ENCODE measurements around the gene MCF2L2. TPM values are rescaled to one million over a fixed set of nuclear protein-coding genes. Genes with fewer than 3 reads are reported as not detected.

Gene MCF2L2
- total RNA-seq, 1 donor from 2014 or later, result 0.43 TPM

GRCh38 chr3:183129243-183129642 is 299.2 kb downstream of the MCF2L2 start:
- Mint-ChIP-seq H3K4me1 (ENCODE audit: low read depth) (no peaks in the 10 kb centered on the region), H3K36me3 (ENCODE audit: insufficient read depth) (peaks cover 2% of the 10 kb centered on the region), H3K27me3 (peaks cover 24% of the 10 kb centered on the region), H3K27ac (no peak overlapping the region), H3K4me3 (ENCODE audit: low read depth) (no peak overlapping the region), H3K9me3 (ENCODE audit: low read depth) (peaks cover 13% of the 10 kb centered on the region)
- TF ChIP-seq CTCF (IDR thresholded peaks at IDR 0.05; ENCODE audit: unreplicated experiment), result no peak
- no peak for DNase-seq (ENCODE audit: low spot score, unreplicated experiment)

GRCh38 chr3:183128709-183129108 is 299.7 kb downstream of the MCF2L2 start:
- H3K27me3 Mint-ChIP-seq, result peaks cover 18% of the 10 kb centered on the region
- no peak for DNase-seq (ENCODE audit: low spot score, unreplicated experiment)
- H3K4me3 Mint-ChIP-seq (ENCODE audit: low read depth), result no peak overlapping the region
- no peaks in the 10 kb centered on the region for H3K4me1 Mint-ChIP-seq (ENCODE audit: low read depth)
- TF ChIP-seq CTCF (IDR thresholded peaks at IDR 0.05; ENCODE audit: unreplicated experiment), result no peak
- H3K9me3 Mint-ChIP-seq (ENCODE audit: low read depth), result peaks cover 13% of the 10 kb centered on the region
- peaks cover 2% of the 10 kb centered on the region for H3K36me3 Mint-ChIP-seq (ENCODE audit: insufficient read depth)
- no peak overlapping the region for H3K27ac Mint-ChIP-seq

Other genes with a start within 250 kb of the MCF2L2 start
- 26.7 and 28.4 TPM in 2 replicates for gene B3GNT5, start 175.4 kb downstream of the MCF2L2 start, total RNA-seq
- gene KLHL6, start 127.1 kb upstream of the MCF2L2 start, total RNA-seq, result 0.12 TPM in 1 of 2 replicates, not detected in the other
- 72.8 and 79.6 TPM in 2 replicates for gene KLHL24, start 207.0 kb upstream of the MCF2L2 start, total RNA-seq